GM23248 (cell line): ENCODE results near the gene ELOVL5.

Experiments
- EZH2 ChIP-seq: fragments of 200-600 bp; sonication (generic); IDR thresholded peaks from 2 replicates; pipeline ENCODE4 v1.6.1; 2018; ENCODE audit warnings: antibody characterized with exemption, mild to moderate bottlenecking; ENCODE audit not compliant: insufficient read depth, poor library complexity, severe bottlenecking
- EZH2phosphoT487 ChIP-seq: fragments of 200-600 bp; sonication (generic); IDR thresholded peaks from 2 replicates; pipeline ENCODE4 v1.6.1; 2018; ENCODE audit warnings: antibody characterized with exemption, moderate library complexity, mild to moderate bottlenecking, low read depth; ENCODE audit not compliant: insufficient read depth

GRCh38 chr6:53331678-53332077 is 17.1 kb downstream of the ELOVL5 start:
- TF ChIP-seq EZH2 (no peak), EZH2phosphoT487 (no peak)
